CD4-positive, alpha-beta T cell (primary cell): ENCODE results near the gene PLCB2. TPM values are rescaled to one million over a fixed set of nuclear protein-coding genes. Genes with fewer than 3 reads are reported as not detected.

Experiments
- ATAC-seq: fragments of 200-7000 bp; cut with Tn5 transposase; one replicate; pipeline ENCODE4 v1.10.0; 2022; ENCODE audit warnings: mild to moderate bottlenecking; ENCODE audit not compliant: poor library complexity
- CTCF ChIA-PET: fragments of 350-600 bp; sonication (Branson Sonifier 250); formaldehyde crosslinking; loops from one replicate; lab custom pipeline; 2021; ENCODE audit warnings: antibody characterized with exemption, inconsistent platforms; lab: Charles Lee
- POLR2A ChIA-PET: fragments of 350-600 bp; sonication (Branson Sonifier 250); formaldehyde crosslinking; loops from one replicate; lab custom pipeline; 2021; ENCODE audit warnings: antibody characterized with exemption, inconsistent platforms; lab: Charles Lee
- DNase-seq, 14 experiments: peaks; one replicate each; pipeline ENCODE4 v3.0.0-alpha.2; 2013 to 2020; ENCODE audit warnings: mixed read lengths in 2 of 14
- H3K27ac ChIP-seq, 2 donors: one replicate each; pipeline versions ENCODE4 v1.5.1 to v1.7.0; 2013; ENCODE audit warnings: low read length in 2 of 2, low read depth in 1 of 2, mild to moderate bottlenecking in 1 of 2
- H3K27me3 ChIP-seq, 2 experiments: 1 replicate in 1 of 2; 2 replicates in 1 of 2; pipeline versions ENCODE4 v1.6.1 to v1.7.0; 2013; ENCODE audit warnings: low read length in 2 of 2, control low read depth in 1 of 2, mild to moderate bottlenecking in 1 of 2, moderate library complexity in 1 of 2; ENCODE audit not compliant: insufficient read depth in 2 of 2, control insufficient read depth in 1 of 2
- H3K36me3 ChIP-seq: one replicate; pipeline ENCODE4 v1.6.1; 2013; ENCODE audit warnings: low read length, control low read depth; ENCODE audit not compliant: insufficient read depth
- H3K4me1 ChIP-seq: one replicate; pipeline ENCODE4 v1.6.1; 2013; ENCODE audit warnings: low read length, control low read depth; ENCODE audit not compliant: insufficient read depth
- H3K4me3 ChIP-seq: one replicate; pipeline ENCODE4 v1.5.1; 2013; ENCODE audit warnings: mild to moderate bottlenecking, low read length, moderate library complexity
- H3K9me3 ChIP-seq, 2 experiments: 1 replicate in 1 of 2; 2 replicates in 1 of 2; pipeline versions ENCODE4 v1.6.1 to v1.7.0; 2013; ENCODE audit warnings: low read length in 2 of 2, mild to moderate bottlenecking in 2 of 2, control low read depth in 1 of 2, moderate library complexity in 1 of 2; ENCODE audit not compliant: control insufficient read depth in 1 of 2, insufficient read depth in 1 of 2
- H3K27ac Mint-ChIP-seq: one replicate; pipeline ENCODE4 v1.8.0; 2020; ENCODE audit warnings: mixed read lengths
- H3K27me3 Mint-ChIP-seq: one replicate; pipeline ENCODE4 v1.8.0; 2021; ENCODE audit warnings: mixed read lengths
- H3K36me3 Mint-ChIP-seq: one replicate; pipeline ENCODE4 v1.8.0; 2021; ENCODE audit warnings: low read depth, mixed read lengths
- H3K4me1 Mint-ChIP-seq: one replicate; pipeline ENCODE4 v1.8.0; 2021; ENCODE audit warnings: low read depth, mixed read lengths
- H3K4me3 Mint-ChIP-seq: one replicate; pipeline ENCODE4 v1.8.0; 2020; ENCODE audit warnings: mild to moderate bottlenecking, mixed read lengths
- H3K9me3 Mint-ChIP-seq: one replicate; pipeline ENCODE4 v1.8.0; 2020; ENCODE audit warnings: mixed read lengths
- intact Hi-C, 2 experiments: fragments of 100-400 bp; cut with DNase I in 1 of 2; cut with micrococcal nuclease in 1 of 2; formaldehyde crosslinking; loops; one replicate each; pipeline versions ENCODE4 v1.15.1 to v1.9.0; 2023 to 2025; cut with DNase I, micrococcal nuclease
- total RNA-seq, 174 experiments: library from RNA in 2 of 174; stranded (reverse) in 2 of 174; gene quantifications; one replicate each; pipeline ENCODE4 v1.2.3 and lab custom pipeline; 2021 to 2026
- TF ChIP-seq, protein P1 (sequence below): fragments of 200-600 bp; IDR thresholded peaks from one replicate; pipeline ENCODE4 v1.8.0; 2022; ENCODE audit warnings: antibody characterized with exemption, mild to moderate bottlenecking

The PLCB2 gene
- total RNA-seq, 2 experiments from 2014 or later, result 206 to 222 TPM

DNA sequence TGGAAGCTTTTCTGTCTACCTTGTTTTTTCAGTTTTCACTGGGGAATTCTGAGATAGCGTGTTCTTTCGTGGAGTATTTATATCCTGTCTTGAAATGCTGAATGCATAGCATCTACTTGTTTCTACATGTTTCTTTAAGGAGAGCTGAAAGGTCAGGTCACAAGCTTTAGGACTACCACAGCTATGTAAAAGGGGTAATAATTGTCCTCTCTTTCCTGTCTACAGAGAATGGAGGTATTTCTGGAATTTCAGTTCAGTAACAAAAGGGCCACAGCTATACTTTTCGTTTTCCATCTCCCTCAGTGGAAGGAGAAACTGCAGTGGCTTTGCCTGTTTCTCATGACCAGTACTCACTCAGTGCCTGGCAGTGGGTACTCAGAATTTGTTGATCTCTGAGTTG lies 20.4 kb upstream of the PLCB2 start:
- ChIA-PET CTCF (interaction anchor here (1.0 to 5.5 kb wide), 5 partner anchors 10 to 94 kb away, joined by 4 to 34 read pairs (median 5); partner anchors contain the start of gene PLCB2), POLR2A (interaction anchor here (3.2 kb wide), 1 partner anchor 20 kb away, joined by 10 read pairs; the partner anchor contains the start of gene PLCB2)
- H3K27ac Mint-ChIP-seq, result no peak overlapping the region
- H3K4me1 Mint-ChIP-seq, result peaks cover 24% of the 10 kb centered on the region
- H3K27ac ChIP-seq, result no peak overlapping the region
- DNase-seq (no peak), ATAC-seq (no peak)
- H3K27me3 Mint-ChIP-seq, result no peaks in the 10 kb centered on the region
- peaks cover 15% of the 10 kb centered on the region for H3K4me1 ChIP-seq
- TF ChIP-seq, protein P1, sequence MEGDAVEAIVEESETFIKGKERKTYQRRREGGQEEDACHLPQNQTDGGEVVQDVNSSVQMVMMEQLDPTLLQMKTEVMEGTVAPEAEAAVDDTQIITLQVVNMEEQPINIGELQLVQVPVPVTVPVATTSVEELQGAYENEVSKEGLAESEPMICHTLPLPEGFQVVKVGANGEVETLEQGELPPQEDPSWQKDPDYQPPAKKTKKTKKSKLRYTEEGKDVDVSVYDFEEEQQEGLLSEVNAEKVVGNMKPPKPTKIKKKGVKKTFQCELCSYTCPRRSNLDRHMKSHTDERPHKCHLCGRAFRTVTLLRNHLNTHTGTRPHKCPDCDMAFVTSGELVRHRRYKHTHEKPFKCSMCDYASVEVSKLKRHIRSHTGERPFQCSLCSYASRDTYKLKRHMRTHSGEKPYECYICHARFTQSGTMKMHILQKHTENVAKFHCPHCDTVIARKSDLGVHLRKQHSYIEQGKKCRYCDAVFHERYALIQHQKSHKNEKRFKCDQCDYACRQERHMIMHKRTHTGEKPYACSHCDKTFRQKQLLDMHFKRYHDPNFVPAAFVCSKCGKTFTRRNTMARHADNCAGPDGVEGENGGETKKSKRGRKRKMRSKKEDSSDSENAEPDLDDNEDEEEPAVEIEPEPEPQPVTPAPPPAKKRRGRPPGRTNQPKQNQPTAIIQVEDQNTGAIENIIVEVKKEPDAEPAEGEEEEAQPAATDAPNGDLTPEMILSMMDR, result no peak
- no peak overlapping the region for H3K4me3 Mint-ChIP-seq
- intact Hi-C loops, result loop anchor here in 1 of 2 experiments (10.0 kb wide), 1 partner anchor 543 kb away; the partner anchor contains the start of gene FSIP1
- H3K36me3 ChIP-seq, result no peaks in the 10 kb centered on the region
- H3K9me3 ChIP-seq, result no peaks in the 10 kb centered on the region
- H3K9me3 Mint-ChIP-seq, result no peaks in the 10 kb centered on the region
- no peaks in the 10 kb centered on the region for H3K36me3 Mint-ChIP-seq
- H3K27me3 ChIP-seq, result no peaks in the 10 kb centered on the region
- H3K4me3 ChIP-seq, result no peak overlapping the region

DNA sequence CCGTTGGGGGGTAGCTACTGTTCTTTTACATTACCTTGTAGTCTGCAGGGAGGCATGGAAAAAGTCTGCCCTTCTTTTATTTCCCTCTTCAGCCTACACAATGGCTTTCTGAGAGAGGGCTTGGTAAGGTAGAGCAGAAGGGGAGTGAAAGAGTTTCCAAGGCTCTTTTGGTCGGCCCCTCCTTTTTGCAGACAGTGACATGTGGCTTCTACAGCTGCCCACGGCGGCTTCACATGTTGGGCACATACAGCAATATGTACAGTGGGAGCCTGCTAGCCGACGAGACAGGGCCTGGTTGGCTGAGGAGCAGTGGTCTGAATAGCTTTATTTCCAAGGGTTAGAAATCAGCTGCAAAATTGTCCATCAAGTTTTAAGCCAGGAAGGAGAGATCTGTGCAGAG lies 19.7 kb upstream of the PLCB2 start:
- Mint-ChIP-seq H3K27ac (no peak overlapping the region), H3K27me3 (no peaks in the 10 kb centered on the region), H3K4me3 (no peak overlapping the region), H3K9me3 (no peaks in the 10 kb centered on the region), H3K36me3 (no peaks in the 10 kb centered on the region), H3K4me1 (peaks cover 31% of the 10 kb centered on the region)
- ChIA-PET CTCF (interaction anchor here (1.0 to 5.5 kb wide), 3 partner anchors 10 to 20 kb away, joined by 4 to 34 read pairs (median 5); partner anchors contain the start of gene PLCB2), POLR2A (interaction anchor here (1.2 to 3.2 kb wide), 2 partner anchors 20 to 38 kb away, joined by 3 to 10 read pairs; partner anchors contain the start of gene PLCB2)
- Histone ChIP-seq H3K36me3 (no peaks in the 10 kb centered on the region), H3K4me3 (no peak overlapping the region), H3K27ac (no peak overlapping the region), H3K4me1 (peaks cover 22% of the 10 kb centered on the region), H3K9me3 (no peaks in the 10 kb centered on the region), H3K27me3 (no peaks in the 10 kb centered on the region)
- DNase-seq, result no peak
- ATAC-seq, result no peak
- TF ChIP-seq, protein P1, result no peak
- intact Hi-C loops, result loop anchor here in 1 of 2 experiments (10.0 kb wide), 1 partner anchor 543 kb away; the partner anchor contains the start of gene FSIP1

DNA sequence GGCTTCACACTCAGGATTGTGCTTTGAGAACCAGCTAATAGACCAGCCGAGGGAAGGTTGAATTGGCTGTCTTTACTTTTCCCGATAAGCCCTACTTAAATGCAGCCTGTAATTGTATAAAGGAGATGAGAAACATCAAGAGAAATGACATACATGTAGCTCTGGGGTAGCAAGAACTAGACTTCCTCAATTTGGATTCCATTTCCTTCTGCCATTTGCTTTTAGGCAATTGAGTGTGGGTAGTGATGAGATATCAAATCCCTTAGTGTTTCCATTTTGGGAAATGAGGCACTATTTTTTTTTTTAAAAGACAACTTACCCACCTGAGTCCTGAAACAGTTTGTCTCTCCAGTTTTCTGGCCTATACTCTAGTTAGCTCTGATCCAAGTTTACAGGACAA lies 18.0 kb upstream of the PLCB2 start:
- H3K36me3 Mint-ChIP-seq, result no peaks in the 10 kb centered on the region
- no peaks in the 10 kb centered on the region for H3K9me3 ChIP-seq
- no peaks in the 10 kb centered on the region for H3K36me3 ChIP-seq
- peak overlapping the region; percentile 65 for H3K27ac Mint-ChIP-seq
- POLR2A ChIA-PET, result interaction anchor here (0.6 to 1.8 kb wide), 4 partner anchors 12 to 73 kb away, joined by 3 to 8 read pairs (median 4); no protein-coding TSS in a partner anchor
- ATAC-seq, result no peak
- H3K9me3 Mint-ChIP-seq, result no peaks in the 10 kb centered on the region
- no peak overlapping the region for H3K4me3 ChIP-seq
- DNase-seq, result no peak
- no peaks in the 10 kb centered on the region for H3K27me3 ChIP-seq
- no peaks in the 10 kb centered on the region for H3K27me3 Mint-ChIP-seq
- H3K4me3 Mint-ChIP-seq, result peak overlapping the region; percentile 92
- CTCF ChIA-PET, result interaction anchor here (0.9 to 5.5 kb wide), 4 partner anchors 12 to 96 kb away, joined by 4 to 34 read pairs (median 7); partner anchors contain the start of gene PLCB2
- intact Hi-C loops, result loop anchor here in 1 of 2 experiments (10.0 kb wide), 1 partner anchor 541 kb away; the partner anchor contains the start of gene FSIP1
- peaks cover 42% of the 10 kb centered on the region for H3K4me1 Mint-ChIP-seq
- TF ChIP-seq, protein P1, result no peak
- peaks cover 30% of the 10 kb centered on the region for H3K4me1 ChIP-seq
- no peak overlapping the region for H3K27ac ChIP-seq
